Glutamatergic neuron (in vitro differentiated cells): ENCODE results near the gene SMIM9. TPM values are rescaled to one million over a fixed set of nuclear protein-coding genes. Genes with fewer than 3 reads are reported as not detected.
"Not testable (repeated sequence)": the region's sequence is repeated elsewhere in the genome, so short reads cannot be mapped to it uniquely, and the experiment has no call there.

Source experiments
- DNase-seq: peaks from one replicate; pipeline ENCODE4 v3.0.0; 2022
- H3K27ac Mint-ChIP-seq: one replicate; pipeline ENCODE4 v1.8.0; 2020; ENCODE audit warnings: mild to moderate bottlenecking, mixed read lengths, inconsistent platforms; ENCODE audit not compliant: unreplicated experiment
- H3K27me3 Mint-ChIP-seq: one replicate; pipeline ENCODE4 v1.8.0; 2020; ENCODE audit warnings: mild to moderate bottlenecking, moderate library complexity, mixed read lengths, inconsistent platforms; ENCODE audit not compliant: unreplicated experiment
- H3K36me3 Mint-ChIP-seq: one replicate; pipeline ENCODE4 v1.8.0; 2020; ENCODE audit warnings: mild to moderate bottlenecking, mixed read lengths, inconsistent platforms; ENCODE audit not compliant: unreplicated experiment
- H3K4me1 Mint-ChIP-seq: one replicate; pipeline ENCODE4 v1.8.0; 2020; ENCODE audit warnings: mild to moderate bottlenecking, low read depth, mixed read lengths, inconsistent platforms; ENCODE audit not compliant: unreplicated experiment
- H3K4me3 Mint-ChIP-seq: one replicate; pipeline ENCODE4 v1.8.0; 2020; ENCODE audit warnings: mild to moderate bottlenecking, mixed read lengths, inconsistent platforms; ENCODE audit not compliant: unreplicated experiment
- H3K9me3 Mint-ChIP-seq: one replicate; pipeline ENCODE4 v1.8.0; 2020; ENCODE audit warnings: mild to moderate bottlenecking, moderate library complexity, mixed read lengths, inconsistent platforms; ENCODE audit not compliant: unreplicated experiment
- long read RNA-seq: library from polyadenylated mRNA; unstranded; transcript quantifications from one replicate; pipeline ENCODE4 v2.0.0, GENCODE V29; 2020; ENCODE audit not compliant: unreplicated experiment
- total RNA-seq: library from RNA; stranded (reverse); fragmentation: NEBNext Ultra II Directional; extraction: Animal tissue kit (Norgen Biotek cat#: 25700); gene quantifications from one replicate; pipeline ENCODE4 v1.2.1, GENCODE V29; 2021; ENCODE audit not compliant: unreplicated experiment
- TF ChIP-seq, protein P1 (sequence below): fragments of 200-600 bp; sonication (generic); IDR thresholded peaks from one replicate; pipeline ENCODE4 v1.5.0; 2021; ENCODE audit not compliant: partially characterized antibody, unreplicated experiment

The SMIM9 gene
- not detected for total RNA-seq
- long read RNA-seq: 0 reads

DNA sequence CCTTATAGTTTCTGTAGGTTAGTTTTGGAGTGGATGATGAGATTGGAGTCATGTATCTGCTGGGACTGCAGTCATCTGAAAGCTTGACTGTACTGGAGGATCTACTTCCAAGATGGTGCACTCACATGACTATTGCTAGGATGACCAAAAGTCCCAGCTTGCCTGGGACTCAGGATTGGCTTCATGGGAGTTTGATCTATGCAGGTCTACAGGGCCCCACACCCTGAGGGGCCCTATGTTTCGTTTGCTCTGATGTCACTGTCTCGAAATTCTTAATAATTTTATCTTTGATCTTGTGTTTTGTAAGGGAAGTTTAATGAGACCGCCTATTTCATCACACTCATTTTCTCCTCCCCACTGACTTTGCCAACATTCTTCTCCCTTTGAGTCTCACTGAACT lies at the start of gene SMIM9:
Gene SMIM9 (minus strand): TSS at position 101 of the 400 bp plus-strand sequence. CDS start 3,806 bp downstream, outside the sequence.
- Mint-ChIP-seq H3K27ac (no peak within 1 kb of the TSS), H3K4me1 (no peaks in the 10 kb centered on the region), H3K27me3 (no peaks in the 10 kb centered on the region), H3K9me3 (peaks cover 3% of the 10 kb centered on the region), H3K4me3 (no peak within 1 kb of the TSS), H3K36me3 (no peaks in the 10 kb centered on the region)
- TF ChIP-seq, protein P1, sequence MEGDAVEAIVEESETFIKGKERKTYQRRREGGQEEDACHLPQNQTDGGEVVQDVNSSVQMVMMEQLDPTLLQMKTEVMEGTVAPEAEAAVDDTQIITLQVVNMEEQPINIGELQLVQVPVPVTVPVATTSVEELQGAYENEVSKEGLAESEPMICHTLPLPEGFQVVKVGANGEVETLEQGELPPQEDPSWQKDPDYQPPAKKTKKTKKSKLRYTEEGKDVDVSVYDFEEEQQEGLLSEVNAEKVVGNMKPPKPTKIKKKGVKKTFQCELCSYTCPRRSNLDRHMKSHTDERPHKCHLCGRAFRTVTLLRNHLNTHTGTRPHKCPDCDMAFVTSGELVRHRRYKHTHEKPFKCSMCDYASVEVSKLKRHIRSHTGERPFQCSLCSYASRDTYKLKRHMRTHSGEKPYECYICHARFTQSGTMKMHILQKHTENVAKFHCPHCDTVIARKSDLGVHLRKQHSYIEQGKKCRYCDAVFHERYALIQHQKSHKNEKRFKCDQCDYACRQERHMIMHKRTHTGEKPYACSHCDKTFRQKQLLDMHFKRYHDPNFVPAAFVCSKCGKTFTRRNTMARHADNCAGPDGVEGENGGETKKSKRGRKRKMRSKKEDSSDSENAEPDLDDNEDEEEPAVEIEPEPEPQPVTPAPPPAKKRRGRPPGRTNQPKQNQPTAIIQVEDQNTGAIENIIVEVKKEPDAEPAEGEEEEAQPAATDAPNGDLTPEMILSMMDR: no peak
- DNase-seq: no peak

DNA sequence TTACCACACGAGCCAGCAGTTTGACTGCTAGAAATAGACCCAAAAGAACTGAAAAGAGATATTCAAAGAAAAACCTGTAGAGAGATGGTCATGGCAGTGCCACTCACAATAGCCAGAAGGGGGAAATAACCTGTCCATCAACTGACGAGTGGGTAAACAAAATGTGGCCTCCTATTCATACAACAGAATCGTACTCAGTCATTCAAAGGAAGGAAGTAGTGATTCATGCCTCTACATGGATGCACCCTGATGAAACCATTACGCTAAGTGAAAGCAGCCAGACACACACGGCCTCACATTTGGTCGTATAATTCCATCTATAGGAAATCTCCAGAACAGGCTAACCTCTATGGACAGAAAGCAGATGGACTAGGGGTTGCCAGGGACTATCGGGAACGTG lies 49.6 kb upstream of the SMIM9 start:
- DNase-seq, H3K27me3 Mint-ChIP-seq, H3K36me3 Mint-ChIP-seq, H3K4me3 Mint-ChIP-seq, H3K27ac Mint-ChIP-seq, H3K4me1 Mint-ChIP-seq, H3K9me3 Mint-ChIP-seq: not testable (repeated sequence)

DNA sequence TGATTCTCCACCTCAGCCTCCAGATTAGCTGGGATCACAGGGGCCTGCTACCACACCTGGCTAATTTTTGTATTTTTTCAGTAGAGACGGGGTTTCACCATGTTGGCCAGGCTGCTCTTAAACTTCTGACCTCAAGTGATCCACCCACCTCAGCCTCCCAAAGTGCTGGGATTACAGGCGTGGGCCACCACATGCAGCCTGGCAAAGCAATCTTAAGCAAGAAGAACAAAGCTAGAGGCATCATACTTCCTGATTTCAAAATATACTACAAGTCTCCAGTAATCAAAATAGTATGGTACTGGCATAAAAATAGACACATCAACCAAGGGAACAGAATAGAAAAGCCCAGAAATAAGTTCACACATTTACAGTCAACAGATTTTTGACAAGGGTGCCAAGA lies 38.9 kb upstream of the SMIM9 start:
- H3K4me1 Mint-ChIP-seq: no peaks in the 10 kb centered on the region
- H3K36me3 Mint-ChIP-seq: no peaks in the 10 kb centered on the region
- no peak overlapping the region for H3K27ac Mint-ChIP-seq
- H3K27me3 Mint-ChIP-seq: peaks cover 2% of the 10 kb centered on the region
- peaks cover 6% of the 10 kb centered on the region for H3K9me3 Mint-ChIP-seq
- no peak overlapping the region for H3K4me3 Mint-ChIP-seq
- no peak for DNase-seq
- TF ChIP-seq, protein P1: no peak

DNA sequence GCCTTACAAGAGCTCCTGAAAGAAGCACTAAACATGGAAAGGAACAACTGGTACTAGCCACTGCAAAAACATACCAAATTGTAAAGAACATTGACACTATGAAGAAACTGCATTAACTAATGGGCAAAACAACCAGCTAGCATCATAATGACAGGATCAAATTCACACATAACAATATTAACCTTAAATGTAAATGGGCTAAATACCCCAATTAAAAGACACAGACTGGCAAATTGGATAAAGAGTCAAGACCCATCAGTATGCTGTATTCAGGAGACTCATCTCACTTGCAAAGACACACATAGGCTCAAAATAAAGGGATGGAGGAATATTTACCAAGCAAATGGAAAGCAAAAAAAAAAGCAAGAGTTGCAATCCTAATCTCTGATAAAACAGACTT lies 34.1 kb upstream of the SMIM9 start:
- H3K36me3 Mint-ChIP-seq, DNase-seq, H3K4me1 Mint-ChIP-seq, H3K27me3 Mint-ChIP-seq, H3K27ac Mint-ChIP-seq, H3K9me3 Mint-ChIP-seq, H3K4me3 Mint-ChIP-seq: not testable (repeated sequence)

DNA sequence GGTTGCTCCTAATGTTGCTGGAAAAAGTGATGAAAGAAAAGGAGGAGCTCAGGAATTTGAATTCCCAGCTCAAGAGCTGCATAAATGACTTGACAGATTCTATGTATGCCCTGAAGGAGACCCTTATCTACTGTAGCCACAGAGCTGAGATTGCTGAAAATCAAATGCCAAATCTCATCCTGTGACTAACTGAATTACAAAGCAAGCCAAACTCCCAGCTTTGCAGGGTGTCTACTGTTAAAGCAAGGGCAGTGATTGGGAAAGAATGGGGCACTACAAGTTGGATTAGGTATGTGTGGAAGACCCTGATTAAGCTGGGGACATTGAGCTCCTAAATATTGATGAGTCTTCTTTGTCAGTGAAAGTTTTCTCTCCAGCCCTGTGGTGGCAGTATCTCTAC lies 20.8 kb upstream of the SMIM9 start:
- DNase-seq: no peak
- Mint-ChIP-seq H3K27me3 (no peaks in the 10 kb centered on the region), H3K9me3 (no peaks in the 10 kb centered on the region), H3K36me3 (no peaks in the 10 kb centered on the region), H3K4me1 (no peaks in the 10 kb centered on the region), H3K27ac (no peak overlapping the region), H3K4me3 (no peak overlapping the region)
- TF ChIP-seq, protein P1: no peak

DNA sequence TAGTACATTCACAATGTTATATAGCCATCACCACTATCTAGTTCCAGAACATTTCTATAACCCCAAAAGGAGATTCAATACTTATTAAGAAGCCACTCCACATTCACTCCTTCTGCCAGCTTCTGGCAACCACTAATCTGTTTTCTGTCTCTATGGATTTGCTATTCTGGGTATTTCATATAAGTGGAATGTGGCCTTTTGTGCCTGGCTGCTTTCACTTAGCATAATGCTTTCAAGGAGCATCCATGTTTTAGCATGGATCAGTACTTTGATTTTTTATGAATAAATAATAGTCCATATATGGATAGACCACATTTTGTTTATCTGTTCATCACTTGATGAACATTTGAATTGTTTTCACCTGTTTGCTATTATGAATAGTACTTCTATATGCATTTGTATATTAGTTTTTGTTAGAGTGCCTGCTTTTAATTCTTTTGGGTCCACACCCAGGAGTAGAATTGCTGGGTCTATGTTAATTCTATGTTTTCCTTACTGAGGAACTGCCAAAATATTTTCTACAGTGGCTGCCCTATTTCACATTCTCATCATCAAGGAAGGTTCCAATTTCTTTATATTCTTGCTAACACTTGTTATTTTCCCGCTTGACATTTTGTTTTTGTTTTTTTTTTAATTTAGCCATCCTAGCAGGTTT lies 16.6 kb upstream of the SMIM9 start:
- no peak for DNase-seq
- TF ChIP-seq, protein P1: no peak
- Mint-ChIP-seq H3K36me3 (no peaks in the 10 kb centered on the region), H3K27ac (no peak overlapping the region), H3K27me3 (no peaks in the 10 kb centered on the region), H3K9me3 (no peaks in the 10 kb centered on the region), H3K4me1 (no peaks in the 10 kb centered on the region), H3K4me3 (no peak overlapping the region)
